ENCODE data around the gene LRP6.

Gene LRP6

DNA sequence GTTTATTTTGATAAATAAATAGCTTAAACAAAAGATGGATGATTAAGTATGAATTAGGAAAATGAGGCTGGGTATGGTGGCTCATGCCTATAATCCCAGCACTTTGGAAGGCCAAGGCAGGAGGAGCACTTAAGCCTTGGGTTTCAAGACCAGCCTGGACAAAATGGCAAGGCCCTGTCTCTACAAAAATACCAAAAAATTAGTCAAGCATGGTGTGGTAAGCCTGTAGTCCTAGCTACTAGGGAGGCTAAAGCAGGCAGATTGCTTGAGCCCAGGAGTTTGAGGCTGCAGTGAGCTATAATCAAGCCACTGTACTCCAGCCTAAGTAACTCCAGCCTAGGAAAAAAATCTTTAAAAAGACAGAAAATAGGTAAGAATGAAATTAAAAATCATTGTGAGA is 100.1 kb downstream of the LRP6 start:
- no peak for DNase-seq (ENCODE audit: low spot score)
- TF ChIP-seq CTCF (IDR thresholded peaks at IDR 0.05; ENCODE audit: extremely low read depth, missing control alignments): no peak

DNA sequence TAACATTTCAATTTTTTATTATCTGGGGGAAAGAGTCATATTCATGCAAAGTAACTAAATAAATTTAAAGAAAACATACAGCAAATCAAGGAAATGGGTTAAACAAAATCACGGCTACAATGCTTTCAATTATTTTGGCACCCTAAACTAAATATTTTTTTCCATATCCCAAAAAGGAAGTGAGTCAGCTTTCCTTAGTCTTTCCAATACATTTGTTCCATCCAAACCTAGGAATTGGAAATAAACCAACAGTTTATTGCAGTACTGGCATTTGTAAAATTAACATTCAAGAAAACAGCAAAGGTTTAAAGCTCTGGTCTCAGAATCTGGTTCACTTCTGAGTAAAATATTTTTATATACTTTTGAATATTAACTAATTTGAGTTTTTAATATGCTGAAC is 106.9 kb downstream of the LRP6 start:
- TF ChIP-seq CTCF (IDR thresholded peaks at IDR 0.05; ENCODE audit: extremely low read depth, missing control alignments): no peak

DNA sequence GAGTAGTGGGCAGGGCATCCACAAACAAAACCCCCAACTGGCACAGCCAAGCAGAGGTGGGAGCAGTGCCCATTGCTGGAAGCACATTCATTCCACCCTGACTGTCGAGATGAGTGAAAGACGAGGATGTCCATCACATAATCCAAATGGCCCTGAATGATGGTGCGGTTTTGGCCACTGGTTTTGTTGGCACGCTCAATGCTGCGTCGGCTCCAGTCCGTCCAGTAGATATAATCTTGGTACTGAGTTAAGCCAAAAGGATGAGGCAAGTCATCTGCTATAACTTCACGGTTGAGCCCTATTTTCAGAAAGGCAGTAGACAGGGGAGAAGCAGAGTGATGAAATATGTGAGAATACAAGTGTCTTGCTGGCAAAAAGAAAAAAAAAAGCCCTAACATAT is 108.0 kb downstream of the LRP6 start:
- no peak for TF ChIP-seq CTCF (IDR thresholded peaks at IDR 0.05; ENCODE audit: extremely low read depth, missing control alignments)

More for the DNA sequence above, 106.9 kb downstream of the LRP6 start:
- no peak for DNase-seq (ENCODE audit: low spot score)

DNA sequence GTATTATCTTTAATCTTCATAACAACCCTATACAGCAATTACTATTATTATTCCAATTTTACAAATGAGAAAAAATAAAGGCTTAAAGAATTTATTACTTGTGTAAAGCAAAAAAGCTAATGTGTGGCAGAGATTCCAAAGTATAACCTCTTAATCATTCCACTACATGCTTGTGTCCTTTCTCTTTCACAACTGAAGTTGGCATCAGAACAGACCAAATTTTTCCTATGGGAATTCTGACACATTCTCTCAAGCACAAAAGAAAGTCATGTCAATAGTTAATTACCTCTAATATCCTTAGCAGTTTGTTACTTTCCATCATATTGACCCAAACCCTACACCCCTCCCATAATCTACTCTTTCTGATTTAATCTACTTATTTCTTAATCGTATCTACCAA is 109.4 kb downstream of the LRP6 start:
- no peak for TF ChIP-seq CTCF (IDR thresholded peaks at IDR 0.05; ENCODE audit: extremely low read depth, missing control alignments)
- no peak for DNase-seq (ENCODE audit: low spot score)

More for the DNA sequence above, 108.0 kb downstream of the LRP6 start:
- no peak for DNase-seq (ENCODE audit: low spot score)

DNA sequence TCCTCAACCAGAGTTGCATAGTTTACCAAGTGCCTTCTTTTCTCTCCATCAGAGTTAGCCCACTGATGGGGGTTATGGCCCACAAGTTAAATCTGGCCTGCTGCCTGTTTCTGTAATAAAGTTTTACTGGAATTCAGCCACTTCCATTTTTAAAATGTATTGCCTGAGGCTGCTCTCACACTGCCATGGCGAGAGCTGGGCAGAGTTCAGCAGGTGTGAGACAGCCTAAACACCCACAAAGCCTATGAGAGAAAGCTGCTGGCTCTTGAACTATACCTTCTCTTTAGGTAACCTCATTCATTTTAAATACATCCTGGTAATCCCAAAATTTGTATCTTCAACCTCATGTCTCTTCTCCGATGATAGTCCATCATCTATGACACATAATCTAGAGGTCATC is 110.0 kb downstream of the LRP6 start:
- no peak for DNase-seq (ENCODE audit: low spot score)
- no peak for TF ChIP-seq CTCF (IDR thresholded peaks at IDR 0.05; ENCODE audit: extremely low read depth, missing control alignments)

GRCh38 chr12:12156116-12156515 is 110.7 kb downstream of the LRP6 start:
- TF ChIP-seq CTCF (IDR thresholded peaks at IDR 0.05; ENCODE audit: extremely low read depth, missing control alignments): no peak
- DNase-seq (ENCODE audit: low spot score): no peak

- no peak for DNase-seq (ENCODE audit: low spot score)
- no peak for TF ChIP-seq CTCF (IDR thresholded peaks at IDR 0.05; ENCODE audit: extremely low read depth, missing control alignments)
Measured at GRCh38 chr12:12153596-12153995, 113.2 kb downstream of the LRP6 start.

Data from GM20000 (cell line).